Ureter (tissue), 1 donor: ENCODE results near the gene AURKA. TPM values are rescaled to one million over a fixed set of nuclear protein-coding genes. Genes with fewer than 3 reads are reported as not detected.
A peak's percentile ranks its signal among the peaks of the same experiment; 100 is the strongest.

Experiments
- DNase-seq: peaks from one replicate; pipeline ENCODE4 v3.0.0-alpha.2; 2020; ENCODE audit warnings: low spot score
- total RNA-seq: library from RNA; stranded (reverse); gene quantifications from one replicate; pipeline ENCODE4 v1.2.4, GENCODE V29; 2023
- donor health status: DM: yes; HTN: yes; CAD: no.

AURKA gene
- 1.6 TPM for total RNA-seq

DNA sequence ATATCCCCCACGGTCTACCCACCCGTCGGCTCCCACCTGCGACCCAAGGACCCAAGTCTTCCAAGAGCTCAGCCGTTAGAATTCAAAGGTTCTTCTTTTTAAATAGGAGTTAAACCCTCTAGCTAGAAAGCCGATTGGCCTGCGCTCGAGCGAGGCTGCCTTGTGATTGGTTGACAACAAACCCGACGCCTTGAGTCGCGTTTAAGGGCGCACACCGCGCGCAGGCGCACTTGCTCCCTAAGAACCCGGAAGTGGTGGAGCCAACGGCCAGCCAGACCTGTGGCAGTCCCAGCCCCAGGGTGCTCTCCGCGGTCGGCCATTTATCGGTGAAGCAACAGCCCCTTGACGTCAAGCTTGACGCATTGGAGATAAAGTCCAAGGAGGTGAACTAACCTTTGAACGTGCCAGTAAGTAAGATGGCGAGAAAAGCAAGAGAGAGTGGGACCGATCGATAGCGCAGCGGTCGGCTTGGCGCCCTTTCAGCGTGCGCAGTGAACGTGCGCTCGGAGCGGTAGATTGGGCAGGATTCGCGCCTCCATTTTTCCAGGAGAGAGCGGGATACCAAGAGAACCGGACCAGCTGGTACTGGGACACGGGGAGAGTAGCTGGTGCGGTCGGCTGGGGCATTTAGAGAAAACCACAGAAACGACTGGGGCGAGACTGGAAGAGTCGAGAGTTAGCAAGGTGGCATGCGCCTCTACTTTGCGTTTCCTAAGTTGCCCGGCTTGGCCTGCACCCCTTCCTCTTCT lies at the start of gene AURKA, which contains the start of gene CSTF1:
TSS of gene AURKA (minus strand) at position 84 of the 749 bp plus-strand sequence. CDS start 4,018 bp downstream, outside the sequence.
TSS of gene CSTF1 (plus strand) at position 514 of the 749 bp plus-strand sequence. CDS start 2,908 bp downstream, outside the sequence.
- DNase-seq: peak; percentile 100

DNA sequence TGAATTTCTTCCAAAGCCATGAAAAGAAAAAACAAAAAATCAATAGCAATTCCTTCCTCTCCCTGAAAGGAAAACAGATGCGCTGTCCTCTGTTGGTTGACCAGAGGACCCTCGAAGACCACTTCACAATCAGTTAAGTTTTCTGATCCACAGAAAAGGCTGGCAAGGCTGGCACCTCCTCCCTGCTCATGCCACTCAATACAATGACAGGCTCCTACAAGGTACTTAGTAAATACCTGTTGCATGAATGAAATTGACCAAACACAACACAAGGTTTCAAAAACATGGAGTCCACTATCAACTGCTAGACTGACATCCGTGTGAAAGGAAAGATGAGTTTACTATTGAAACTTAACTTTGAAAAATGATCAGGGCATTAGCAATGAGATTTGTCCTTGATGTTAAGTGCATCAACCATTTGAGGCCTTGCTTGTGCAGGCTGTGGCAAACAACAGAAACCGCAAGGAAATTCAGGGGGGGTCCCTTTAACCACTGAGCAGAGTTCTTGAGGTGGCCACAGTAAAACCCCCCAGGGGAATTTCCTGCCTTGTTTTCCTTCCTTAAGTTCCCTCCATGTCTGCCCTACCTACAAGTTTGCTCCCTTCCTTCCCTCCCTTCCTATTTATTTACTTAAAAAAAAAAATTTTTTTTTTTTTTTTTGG lies 48.5 kb upstream of the AURKA start:
- no peak for DNase-seq

DNA sequence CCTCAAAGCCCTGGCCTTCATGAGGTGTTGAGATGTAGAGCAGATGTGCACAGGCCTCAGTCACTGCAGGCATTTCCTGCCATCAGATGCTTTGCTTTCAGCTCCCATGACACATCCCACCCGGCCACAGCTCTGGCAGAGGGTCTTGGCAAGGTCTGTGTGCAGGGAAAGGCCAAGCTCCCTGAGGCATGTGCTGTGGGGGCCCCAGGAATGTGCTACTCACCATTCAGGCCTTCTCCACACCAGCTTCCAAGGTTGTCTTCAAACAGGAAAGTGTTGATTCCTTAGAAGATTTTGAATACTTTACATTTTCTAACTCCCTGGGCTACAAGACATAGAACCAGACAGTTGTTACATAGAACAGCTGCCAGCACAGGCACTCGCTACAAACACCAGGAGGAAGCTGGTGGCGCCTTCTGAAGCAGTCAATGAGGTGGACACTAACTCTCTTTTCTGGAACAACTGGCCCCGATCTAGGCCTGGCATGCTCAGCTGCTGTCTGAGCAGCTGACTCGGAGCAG lies 47.8 kb upstream of the AURKA start:
- no peak for DNase-seq

DNA sequence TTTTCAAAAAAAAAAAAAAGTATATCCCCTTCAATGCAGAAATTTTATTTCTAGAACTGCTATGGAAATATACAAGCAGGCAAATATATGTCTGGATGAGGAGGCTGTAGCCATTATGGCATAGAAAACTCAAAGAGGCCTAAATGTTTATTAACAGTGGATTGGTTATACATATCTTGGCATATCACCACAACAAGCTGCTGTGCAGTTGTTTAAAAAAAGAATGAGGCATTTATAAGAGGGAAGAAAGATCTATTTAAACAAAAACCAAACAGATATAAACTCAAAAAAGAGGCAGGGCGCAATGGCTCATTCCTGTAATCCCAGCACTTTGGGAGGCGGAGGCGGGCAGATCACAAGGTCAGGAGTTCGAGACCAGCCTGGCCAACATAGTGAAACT lies 46.3 kb upstream of the AURKA start:
- no peak for DNase-seq

GRCh38 chr20:56437196-56437960 lies 45.4 kb upstream of the AURKA start:
- DNase-seq: no peak

DNA sequence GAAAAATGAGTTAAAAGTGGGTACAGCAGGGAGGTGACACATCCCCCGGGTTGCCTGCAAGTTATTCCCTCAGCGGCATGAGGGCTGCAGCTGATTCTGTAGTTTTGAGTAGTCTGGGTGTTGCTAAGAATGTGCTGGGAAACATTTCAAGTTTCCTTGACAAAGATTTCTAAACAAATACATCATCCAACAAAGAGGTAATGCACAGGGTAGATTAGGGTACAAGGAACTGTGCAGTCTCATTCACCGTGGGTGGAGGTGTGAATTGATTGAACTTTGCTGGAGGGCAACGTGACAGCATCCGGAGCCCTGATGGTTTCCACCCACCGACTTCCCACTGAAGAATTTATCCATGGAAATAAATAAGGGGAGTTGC lies 41.9 kb upstream of the AURKA start:
- DNase-seq: no peak

GRCh38 chr20:56433221-56433879 lies 41.3 kb upstream of the AURKA start:
- no peak for DNase-seq

DNA sequence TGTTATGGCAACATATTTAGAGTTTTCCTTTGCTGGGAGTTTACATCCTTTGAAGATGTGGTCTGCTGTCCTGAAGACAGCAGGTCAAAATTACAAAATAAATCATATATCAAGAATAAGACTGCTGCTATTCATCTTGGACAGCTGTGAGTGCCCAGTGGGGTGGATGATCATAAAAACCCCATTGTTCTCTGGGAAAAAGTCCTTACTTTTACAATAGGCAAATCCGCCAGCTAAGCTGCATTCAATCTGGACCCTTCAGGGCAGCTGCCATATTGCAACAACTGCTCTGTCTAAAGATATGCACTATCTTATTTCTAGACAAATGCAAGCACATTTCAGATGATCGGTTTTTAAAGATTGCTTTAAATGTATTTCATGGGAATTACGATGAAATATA lies 39.5 kb upstream of the AURKA start:
- DNase-seq: no peak

DNA sequence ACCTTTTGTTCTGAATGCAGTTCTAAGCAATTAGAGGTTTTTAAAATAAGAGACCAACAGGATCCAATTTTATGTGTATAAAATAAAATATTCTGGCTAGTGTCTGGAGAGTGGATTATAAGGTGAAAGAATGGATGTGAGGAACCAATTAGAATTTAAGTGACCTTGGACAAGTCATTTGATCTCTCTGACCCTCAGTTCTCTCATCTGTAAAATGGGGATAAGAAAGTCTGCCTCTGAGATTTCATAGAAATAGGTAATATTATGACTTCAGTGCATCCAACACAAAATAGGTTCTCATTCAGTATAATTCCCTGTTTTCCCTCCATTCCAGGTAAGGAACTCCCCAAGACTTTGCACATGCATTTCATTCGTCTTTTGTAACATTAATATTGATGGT lies 38.9 kb upstream of the AURKA start:
- no peak for DNase-seq

DNA sequence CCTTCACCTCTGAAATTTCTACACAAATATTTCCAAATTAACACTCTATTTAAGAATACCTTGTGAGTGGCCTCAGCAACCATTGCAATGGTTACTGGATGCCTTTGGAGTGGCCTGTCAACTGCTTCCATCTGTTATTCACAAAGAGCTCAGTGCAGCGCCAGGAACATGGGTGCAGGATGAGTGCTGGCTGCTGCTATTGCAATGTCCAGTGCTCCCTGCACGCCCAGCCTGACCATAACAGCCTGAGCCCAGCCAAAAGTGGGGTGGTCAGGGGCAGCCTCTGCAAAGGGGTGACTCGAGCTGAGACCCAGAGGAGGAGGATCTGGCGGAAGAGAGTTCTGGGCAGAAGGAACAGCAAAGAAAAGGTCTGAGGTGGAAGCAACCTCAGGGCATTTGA lies 38.4 kb upstream of the AURKA start:
- no peak for DNase-seq

DNA sequence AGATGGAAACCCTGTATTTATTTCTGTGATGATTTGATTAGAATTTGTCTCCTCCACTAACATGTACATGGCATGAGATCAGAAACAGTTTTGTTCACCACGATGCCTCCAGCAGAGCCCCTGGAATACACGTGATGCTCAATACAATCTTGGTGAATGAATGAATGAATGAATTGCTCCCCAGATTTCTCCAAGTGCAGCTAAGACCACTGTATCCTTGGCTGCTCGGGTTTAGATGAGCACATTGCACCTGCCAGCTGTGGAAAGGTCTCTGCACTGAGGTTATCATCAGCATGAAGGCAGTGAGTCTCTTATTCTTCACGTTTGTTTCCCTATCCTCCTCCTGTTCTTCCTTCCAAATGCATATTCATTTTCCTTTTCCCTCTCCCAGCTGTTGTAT lies 37.9 kb upstream of the AURKA start:
- no peak for DNase-seq

- DNase-seq: no peak
Observed at GRCh38 chr20:56429502-56429901, 37.5 kb upstream of the AURKA start.

DNA sequence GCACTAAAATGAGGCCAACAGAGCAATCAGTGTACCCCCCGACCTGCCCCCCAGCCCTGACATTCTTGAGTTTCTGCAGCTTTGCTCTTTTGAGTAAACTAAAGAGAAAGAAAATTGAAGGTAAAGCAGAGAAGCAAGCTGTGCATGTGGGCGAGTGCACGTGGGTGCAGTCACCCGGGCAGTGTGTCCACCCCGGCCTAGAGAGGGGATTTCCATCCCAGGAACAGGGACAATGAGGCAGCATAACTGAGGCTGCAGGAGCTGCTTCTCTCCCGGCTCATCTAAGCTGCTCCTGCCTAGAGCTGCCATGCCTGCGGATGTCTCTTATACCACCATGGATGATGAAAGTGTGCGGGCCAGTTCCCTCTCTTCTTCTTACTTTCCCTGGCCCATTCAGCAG lies 36.9 kb upstream of the AURKA start:
- DNase-seq: no peak

DNA sequence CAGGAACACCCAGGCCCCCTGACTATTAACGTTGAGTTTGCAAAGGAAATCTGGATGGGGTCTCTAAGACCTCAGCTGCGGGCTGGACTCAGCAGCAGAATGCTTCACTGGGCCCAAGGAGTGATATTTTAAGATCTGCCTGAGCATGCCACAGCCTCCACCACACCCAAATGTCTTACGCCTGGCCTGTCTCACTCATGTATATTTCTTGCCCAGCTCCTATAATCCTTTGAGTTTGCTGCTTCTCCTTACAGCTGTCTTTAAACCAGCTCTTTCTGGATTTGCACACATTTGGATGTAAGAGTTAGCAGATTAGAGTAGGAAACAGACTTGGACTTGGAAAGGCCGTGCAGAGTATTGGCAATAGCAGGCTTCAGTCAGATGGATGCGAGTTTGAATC lies 36.4 kb upstream of the AURKA start:
- no peak for DNase-seq

DNA sequence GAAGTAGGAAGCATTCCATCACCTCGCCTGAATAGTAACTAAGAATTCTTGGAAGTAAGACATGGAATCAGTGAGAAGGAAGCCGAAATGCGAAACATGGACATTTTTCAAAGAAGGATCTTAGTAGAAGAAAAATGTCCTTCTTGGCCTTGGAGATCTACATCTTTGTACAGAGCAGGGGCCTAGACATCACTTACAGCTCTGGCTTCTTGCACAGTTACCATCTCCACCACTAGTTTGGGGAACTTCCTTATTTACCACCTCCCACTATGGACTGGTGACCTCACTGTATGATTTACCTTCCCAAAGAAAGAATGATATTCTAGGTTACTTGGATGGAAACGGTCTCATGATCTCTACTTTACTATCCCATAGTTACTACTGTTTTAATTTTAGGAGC lies 35.8 kb upstream of the AURKA start:
- no peak for DNase-seq

DNA sequence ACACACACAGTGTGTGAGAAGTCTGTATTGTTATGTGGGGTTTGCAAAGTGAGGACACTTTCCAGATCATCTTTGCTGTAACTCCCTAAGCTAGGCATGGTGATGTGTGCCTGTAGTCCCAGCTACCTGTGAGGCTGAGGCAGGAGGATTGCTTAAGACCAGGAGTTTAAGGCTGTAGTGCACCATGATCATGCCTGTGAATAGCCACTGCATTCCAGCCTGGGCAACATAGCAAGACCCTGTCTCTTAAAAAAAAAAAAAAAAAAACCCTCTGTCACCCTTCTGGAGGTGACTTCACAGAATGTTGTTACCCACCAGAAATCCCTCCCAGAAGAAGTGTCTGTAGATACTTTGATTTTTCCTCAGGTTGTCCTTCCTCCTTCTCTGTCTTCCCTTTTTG lies 34.9 kb upstream of the AURKA start:
- DNase-seq: no peak

DNA sequence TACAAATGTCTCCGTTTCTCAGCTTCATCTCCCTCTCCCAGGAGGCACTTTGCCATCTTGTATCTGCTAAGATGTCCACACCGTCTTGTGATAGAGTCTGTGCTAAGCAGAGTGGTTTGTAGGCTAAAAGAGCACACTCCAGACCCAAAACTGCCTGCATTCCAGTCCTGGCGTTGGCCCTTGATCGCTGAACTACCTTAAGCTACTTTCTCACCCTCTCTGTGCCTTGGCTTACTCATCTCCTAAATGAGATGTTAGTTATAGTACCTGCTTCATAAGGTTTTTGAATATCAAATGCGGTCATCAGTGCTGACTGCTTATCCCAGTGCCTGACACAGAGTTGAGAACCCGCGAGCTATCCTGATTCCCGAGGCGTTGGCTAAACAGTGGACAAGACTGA lies 34.0 kb upstream of the AURKA start:
- DNase-seq: no peak

GRCh38 chr20:56424931-56425330 lies 32.9 kb upstream of the AURKA start:
- no peak for DNase-seq

DNA sequence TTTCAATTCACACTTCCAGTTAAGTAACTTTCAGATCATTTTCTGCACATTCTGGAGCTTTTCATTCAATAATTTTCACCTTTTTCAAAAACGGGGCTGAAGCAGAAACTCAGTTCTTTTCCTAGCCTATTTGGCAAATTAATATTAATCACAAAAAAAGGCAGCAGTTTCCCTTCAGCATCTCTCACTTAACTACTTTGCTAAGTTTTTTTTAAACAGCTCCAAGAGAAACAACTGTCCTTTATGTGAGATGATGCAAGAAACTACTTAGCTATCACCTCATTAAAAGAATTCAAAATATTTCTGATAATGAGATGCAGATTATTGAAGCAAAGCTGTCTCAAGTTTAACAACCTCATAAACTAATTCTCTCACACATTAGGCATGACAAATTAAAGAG lies 31.9 kb upstream of the AURKA start:
- no peak for DNase-seq

DNA sequence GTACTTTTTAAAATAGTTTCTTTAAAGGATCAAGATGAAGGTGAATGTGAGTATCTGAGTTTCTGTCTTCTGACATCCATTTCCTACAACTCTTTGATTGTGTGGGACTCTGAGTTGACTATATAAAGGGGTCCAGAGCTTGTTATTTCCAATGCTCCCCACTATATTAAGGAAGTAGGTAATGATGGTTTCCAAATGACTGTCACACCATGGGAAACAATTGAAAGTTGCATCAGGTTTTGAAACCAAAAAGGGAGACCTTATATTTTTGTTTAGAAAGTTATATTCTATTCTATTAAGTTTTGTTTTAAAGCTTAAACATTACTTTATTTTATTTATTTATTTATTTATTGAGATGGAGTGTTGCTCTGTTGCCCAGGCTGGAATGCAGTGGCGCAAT lies 31.2 kb upstream of the AURKA start:
- DNase-seq: no peak

GRCh38 chr20:56422824-56423189 lies 30.8 kb upstream of the AURKA start:
- no peak for DNase-seq
